Central memory CD8-positive, alpha-beta T cell (primary cell): Measurements from ENCODE around the gene ACSL4.
A peak's percentile ranks its signal among the peaks of the same experiment; 100 is the strongest.

ENCODE experiments used
- ATAC-seq: fragments of 150-1000 bp; cut with Tn5 transposase; replicated peaks from 2 replicates; pipeline ENCODE4 v1.10.0; 2022; ENCODE audit warnings: mild to moderate bottlenecking, moderate FRiP score, moderate number of reproducible peaks; ENCODE audit not compliant: poor library complexity, severe bottlenecking; ENCODE audit errors: extremely low read depth
- DNase-seq, 2 donors: peaks; one replicate each; pipeline ENCODE4 v3.0.0; 2021; ENCODE audit warnings: low spot score in 2 of 2
- H3K27ac Mint-ChIP-seq: one replicate; pipeline ENCODE4 v1.8.0; 2022; ENCODE audit warnings: low read depth, mild to moderate bottlenecking, moderate library complexity, mixed read lengths
- H3K27me3 Mint-ChIP-seq: one replicate; pipeline ENCODE4 v1.8.0; 2022; ENCODE audit warnings: mixed read lengths
- H3K36me3 Mint-ChIP-seq: one replicate; pipeline ENCODE4 v1.8.0; 2022; ENCODE audit warnings: mild to moderate bottlenecking, moderate library complexity, mixed read lengths; ENCODE audit not compliant: insufficient read depth
- H3K4me1 Mint-ChIP-seq: one replicate; pipeline ENCODE4 v1.8.0; 2022; ENCODE audit warnings: mixed read lengths
- H3K4me3 Mint-ChIP-seq: one replicate; pipeline ENCODE4 v1.8.0; 2022; ENCODE audit warnings: mild to moderate bottlenecking, moderate library complexity, mixed read lengths
- H3K9me3 Mint-ChIP-seq: one replicate; pipeline ENCODE4 v1.8.0; 2022; ENCODE audit warnings: mixed read lengths

The ACSL4 gene

GRCh38 chrX:109732807-109733612, at the start of gene ACSL4:
TSS of gene ACSL4 (minus strand) at chrX:109733257. CDS start at chrX:109683363, 49,894 bp downstream.
- peak; percentile 83 for ATAC-seq
- Mint-ChIP-seq H3K27ac (peak within 1 kb of the TSS; percentile 96), H3K4me3 (peak within 1 kb of the TSS; percentile 100), H3K4me1 (peaks cover 29% of the 10 kb centered on the region), H3K27me3 (no peaks in the 10 kb centered on the region), H3K9me3 (no peaks in the 10 kb centered on the region), H3K36me3 (peaks cover 10% of the 10 kb centered on the region)
- DNase-seq, result peak; percentile 69 to 75

- Mint-ChIP-seq H3K4me1 (no peaks in the 10 kb centered on the region), H3K9me3 (no peaks in the 10 kb centered on the region), H3K4me3 (no peak overlapping the region), H3K27ac (no peak overlapping the region), H3K27me3 (no peaks in the 10 kb centered on the region), H3K36me3 (no peaks in the 10 kb centered on the region)
- ATAC-seq (no peak), DNase-seq (no peak)
These were observed 44.7 kb upstream of the ACSL4 start for GRCh38 chrX:109777749-109778148.

GRCh38 chrX:109776986-109777385, 43.9 kb upstream of the ACSL4 start:
- Mint-ChIP-seq H3K27ac (no peak overlapping the region), H3K27me3 (no peaks in the 10 kb centered on the region), H3K36me3 (no peaks in the 10 kb centered on the region), H3K4me1 (no peaks in the 10 kb centered on the region), H3K4me3 (no peak overlapping the region), H3K9me3 (no peaks in the 10 kb centered on the region)
- DNase-seq (no peak), ATAC-seq (no peak)

GRCh38 chrX:109776432-109776831, 43.4 kb upstream of the ACSL4 start:
- Mint-ChIP-seq H3K4me3 (no peak overlapping the region), H3K9me3 (no peaks in the 10 kb centered on the region), H3K4me1 (no peaks in the 10 kb centered on the region), H3K27ac (no peak overlapping the region), H3K27me3 (no peaks in the 10 kb centered on the region), H3K36me3 (no peaks in the 10 kb centered on the region)
- ATAC-seq, result no peak
- no peak for DNase-seq

- no peak for DNase-seq
- H3K27me3 Mint-ChIP-seq, result no peaks in the 10 kb centered on the region
- H3K36me3 Mint-ChIP-seq, result no peaks in the 10 kb centered on the region
- no peaks in the 10 kb centered on the region for H3K9me3 Mint-ChIP-seq
- H3K4me1 Mint-ChIP-seq, result no peaks in the 10 kb centered on the region
- no peak overlapping the region for H3K27ac Mint-ChIP-seq
- no peak overlapping the region for H3K4me3 Mint-ChIP-seq
- ATAC-seq, result no peak
These were observed 42.3 kb upstream of the ACSL4 start for GRCh38 chrX:109775386-109775785.

- H3K9me3 Mint-ChIP-seq, result no peaks in the 10 kb centered on the region
- no peaks in the 10 kb centered on the region for H3K27me3 Mint-ChIP-seq
- ATAC-seq (no peak), DNase-seq (no peak)
- H3K4me1 Mint-ChIP-seq, result no peaks in the 10 kb centered on the region
- no peaks in the 10 kb centered on the region for H3K36me3 Mint-ChIP-seq
- no peak overlapping the region for H3K27ac Mint-ChIP-seq
- no peak overlapping the region for H3K4me3 Mint-ChIP-seq
These were observed 41.6 kb upstream of the ACSL4 start for GRCh38 chrX:109774706-109775105.

- ATAC-seq (no peak), DNase-seq (no peak)
- Mint-ChIP-seq H3K27me3 (no peaks in the 10 kb centered on the region), H3K27ac (no peak overlapping the region), H3K9me3 (no peaks in the 10 kb centered on the region), H3K4me1 (no peaks in the 10 kb centered on the region), H3K4me3 (no peak overlapping the region), H3K36me3 (no peaks in the 10 kb centered on the region)
These were observed 41.1 kb upstream of the ACSL4 start for GRCh38 chrX:109774136-109774535.

GRCh38 chrX:109773374-109773773, 40.3 kb upstream of the ACSL4 start:
- Mint-ChIP-seq H3K27ac (no peak overlapping the region), H3K9me3 (no peaks in the 10 kb centered on the region), H3K4me1 (no peaks in the 10 kb centered on the region), H3K36me3 (no peaks in the 10 kb centered on the region), H3K4me3 (no peak overlapping the region), H3K27me3 (no peaks in the 10 kb centered on the region)
- no peak for DNase-seq
- no peak for ATAC-seq

GRCh38 chrX:109770780-109771179, 37.7 kb upstream of the ACSL4 start:
- Mint-ChIP-seq H3K4me3 (no peak overlapping the region), H3K4me1 (no peaks in the 10 kb centered on the region), H3K27me3 (no peaks in the 10 kb centered on the region), H3K9me3 (no peaks in the 10 kb centered on the region), H3K27ac (no peak overlapping the region), H3K36me3 (peaks cover 2% of the 10 kb centered on the region)
- no peak for ATAC-seq
- no peak for DNase-seq

GRCh38 chrX:109760922-109761250, 27.8 kb upstream of the ACSL4 start:
- H3K4me1 Mint-ChIP-seq, result peaks cover 6% of the 10 kb centered on the region
- no peak for ATAC-seq

GRCh38 chrX:109760209-109760921, 27.3 kb upstream of the ACSL4 start:
- Mint-ChIP-seq H3K4me3 (no peak overlapping the region), H3K27me3 (peaks cover 10% of the 10 kb centered on the region), H3K36me3 (no peaks in the 10 kb centered on the region), H3K27ac (no peak overlapping the region), H3K4me1 (peaks cover 6% of the 10 kb centered on the region), H3K9me3 (no peaks in the 10 kb centered on the region)
- DNase-seq (no peak), ATAC-seq (no peak)

More at GRCh38 chrX:109760922-109761250, 27.8 kb upstream of the ACSL4 start:
- H3K4me3 Mint-ChIP-seq, result no peak overlapping the region
- DNase-seq, result no peak
- no peaks in the 10 kb centered on the region for H3K36me3 Mint-ChIP-seq
- H3K27ac Mint-ChIP-seq, result no peak overlapping the region
- no peaks in the 10 kb centered on the region for H3K9me3 Mint-ChIP-seq
- H3K27me3 Mint-ChIP-seq, result peaks cover 10% of the 10 kb centered on the region

- Mint-ChIP-seq H3K9me3 (no peaks in the 10 kb centered on the region), H3K4me3 (no peak overlapping the region), H3K27ac (no peak overlapping the region), H3K4me1 (no peaks in the 10 kb centered on the region), H3K36me3 (no peaks in the 10 kb centered on the region), H3K27me3 (no peaks in the 10 kb centered on the region)
- no peak for DNase-seq
- ATAC-seq, result no peak
These were observed 20.2 kb upstream of the ACSL4 start for GRCh38 chrX:109753256-109753655.

- no peak for DNase-seq
- Mint-ChIP-seq H3K27ac (no peak overlapping the region), H3K9me3 (no peaks in the 10 kb centered on the region), H3K4me1 (no peaks in the 10 kb centered on the region), H3K36me3 (no peaks in the 10 kb centered on the region), H3K27me3 (no peaks in the 10 kb centered on the region), H3K4me3 (no peak overlapping the region)
- ATAC-seq, result no peak
These were observed 18.6 kb upstream of the ACSL4 start for GRCh38 chrX:109751698-109752097.
